VCaP (cell line): ENCODE measurements around the gene CENPU.
A peak's percentile ranks its signal among the peaks of the same experiment; 100 is the strongest.

ENCODE experiments used
- H3K27ac ChIP-seq: fragments of 450-650 bp; 2 replicates; pipeline ENCODE4 v1.5.1; 2017
- CTCF ChIP-seq: fragments of 450-650 bp; conservative IDR thresholded peaks from 2 replicates; pipeline ENCODE4 v1.5.1; 2017; ENCODE audit warnings: mild to moderate bottlenecking, moderate library complexity

CENPU gene

GRCh38 chr4:184645904-184646610, 87.8 kb downstream of the CENPU start:
- peak overlapping the region; percentile 97 for H3K27ac ChIP-seq
- TF ChIP-seq CTCF: no peak

- H3K27ac ChIP-seq: no peak overlapping the region
- no peak for TF ChIP-seq CTCF
These were observed 89.2 kb downstream of the CENPU start for GRCh38 chr4:184644553-184645307.
